Body of pancreas (tissue), 4 donors: ENCODE data around the gene MAP3K12. TPM values are rescaled to one million over a fixed set of nuclear protein-coding genes. Genes with fewer than 3 reads are reported as not detected.

Experiments used
- ATAC-seq: fragments of 150-250 bp; one replicate; pipeline ENCODE4 v1.9.1; 2016
- DNase-seq, 4 donors: peaks; one replicate each; pipeline ENCODE4 v3.0.0-alpha.2; 2019
- H3K27ac ChIP-seq, 4 donors: fragments of 200-600 bp; sonication (generic); 1 replicate in 3 of 4; 2 replicates in 1 of 4; pipeline versions ENCODE4 v1.5.1 to v1.6.1; 2016 to 2019; ENCODE audit warnings: mild to moderate bottlenecking in 1 of 4, mixed read lengths in 1 of 4, moderate library complexity in 1 of 4
- H3K27me3 ChIP-seq, 2 donors: fragments of 200-600 bp; sonication (generic); one replicate each; pipeline ENCODE4 v1.6.0; 2016; ENCODE audit warnings: mild to moderate bottlenecking in 1 of 2
- H3K36me3 ChIP-seq, 2 donors: fragments of 200-600 bp; sonication (generic); replicated peaks in 1 of 2; 2 replicates each; pipeline ENCODE4 v1.5.1; 2016; ENCODE audit warnings: low read depth in 2 of 2; ENCODE audit not compliant: insufficient read depth in 1 of 2
- H3K4me1 ChIP-seq: fragments of 200-600 bp; sonication (generic); one replicate; pipeline ENCODE4 v1.6.0; 2016
- H3K4me3 ChIP-seq, 2 donors: fragments of 200-600 bp; sonication (generic); 1 replicate in 1 of 2; 2 replicates in 1 of 2; pipeline ENCODE4 v1.5.1; 2016 to 2019
- H3K9me3 ChIP-seq, 3 donors: fragments of 200-600 bp; sonication (generic); 1 replicate in 2 of 3; 2 replicates in 1 of 3; pipeline ENCODE4 v1.5.1; 2016
- CTCF ChIP-seq, 7 experiments: fragments of 450-650 bp in 4 of 7; fragments of 200-600 bp in 3 of 7; sonication (generic) in 3 of 7; IDR thresholded peaks; one replicate each; pipeline ENCODE4 v1.5.1; 2016 to 2019; ENCODE audit warnings: antibody characterized with exemption in 7 of 7
- POLR2A ChIP-seq, 3 donors: fragments of 450-650 bp; IDR thresholded peaks; one replicate each; pipeline ENCODE4 v1.6.1; 2016; ENCODE audit warnings: antibody characterized with exemption in 3 of 3, mild to moderate bottlenecking in 2 of 3
- WGBS, 2 donors: methylation state at CpG; one replicate each; pipeline ENCODE4 v1.1.5; 2017; 5-methylcytosine and 5-hydroxymethylcytosine counted together
- intact Hi-C: fragments of 100-400 bp; cut with DNase I; formaldehyde crosslinking; loops from one replicate; pipeline ENCODE4 v1.15.1; 2023
- total RNA-seq, 2 donors: library from RNA; depleted of rRNA; stranded (reverse); fragments of >200 nt; gene quantifications; one replicate each; pipeline ENCODE4 v1.1.0, GENCODE V29; 2016

Gene MAP3K12
- total RNA-seq, 2 donors from 2014 or later: 10.9 to 34.6 TPM

- Histone ChIP-seq H3K4me3 (peak overlapping the region in 1 of 2 donors; percentile 37), H3K4me1 (peaks cover 49% of the 10 kb centered on the region), H3K36me3 (no peaks in the 10 kb centered on the region), H3K9me3 (no peaks in the 10 kb centered on the region), H3K27ac (peak overlapping the region; percentile 93 to 99 (median 96)), H3K27me3 (no peaks in the 10 kb centered on the region)
- peak; percentile 87 to 98 (median 96) for TF ChIP-seq POLR2A (IDR thresholded peaks at IDR 0.05)
- TF ChIP-seq CTCF (IDR thresholded peaks at IDR 0.05): no peak
- 0 to 1% methylated on average over 9 to 17 of the region's 17 CpGs for WGBS, 2 donors
- DNase-seq (peak; percentile 58 to 85 (median 70)), ATAC-seq (peak; percentile 9)
- intact Hi-C loops: loop anchor here (10.0 kb wide), 1 partner anchor 145 kb away; no protein-coding TSS in a partner anchor
Observed at GRCh38 chr12:53500142-53500775, 1.0 kb upstream of the MAP3K12 start.

- Histone ChIP-seq H3K4me3 (no peak overlapping the region), H3K4me1 (peaks cover 58% of the 10 kb centered on the region), H3K27me3 (no peaks in the 10 kb centered on the region), H3K9me3 (no peaks in the 10 kb centered on the region), H3K36me3 (no peaks in the 10 kb centered on the region), H3K27ac (no peak overlapping the region)
- no peak for ATAC-seq
- DNase-seq: no peak
- intact Hi-C loops: no loop called here
- TF ChIP-seq CTCF (IDR thresholded peaks at IDR 0.05): no peak
- TF ChIP-seq POLR2A (IDR thresholded peaks at IDR 0.05): no peak
- 73 to 89% methylated on average over 2 of the region's 2 CpGs for WGBS, 2 donors
Observed at GRCh38 chr12:53498235-53498630, 1.0 kb downstream of the MAP3K12 start.

DNA sequence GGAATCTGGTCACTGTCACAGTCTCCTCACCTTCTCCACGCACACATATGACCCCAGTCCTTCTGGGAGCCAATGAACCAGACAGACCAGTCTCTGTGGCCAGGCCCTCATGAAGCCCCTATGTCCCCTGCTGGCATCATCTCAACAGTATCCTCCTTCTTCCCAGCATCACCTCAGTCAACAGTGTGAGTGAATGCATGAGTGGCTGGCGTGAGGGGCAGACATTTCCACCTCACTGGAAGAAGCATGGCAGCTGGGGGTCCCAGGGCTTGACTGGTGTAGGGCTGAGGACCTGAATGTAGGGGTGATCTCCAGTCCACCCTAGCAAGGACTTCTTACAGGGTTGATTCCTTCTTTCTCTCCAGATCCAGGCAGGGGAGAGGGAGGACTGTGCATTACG lies 1.8 kb downstream of the MAP3K12 start:
- no peaks in the 10 kb centered on the region for H3K36me3 ChIP-seq
- H3K27ac ChIP-seq: no peak overlapping the region
- TF ChIP-seq CTCF (IDR thresholded peaks at IDR 0.05): no peak
- TF ChIP-seq POLR2A (IDR thresholded peaks at IDR 0.05): no peak
- no peaks in the 10 kb centered on the region for H3K27me3 ChIP-seq
- H3K4me1 ChIP-seq: peaks cover 55% of the 10 kb centered on the region
- DNase-seq: no peak
- no peaks in the 10 kb centered on the region for H3K9me3 ChIP-seq
- ATAC-seq: no peak
- no peak overlapping the region for H3K4me3 ChIP-seq
- intact Hi-C loops: no loop called here
- WGBS, 2 donors: 87 to 89% methylated on average over 3 of the region's 3 CpGs

- peak overlapping the region in 2 of 4 donors; percentile 9 to 70 for H3K27ac ChIP-seq
- no peak overlapping the region for H3K4me3 ChIP-seq
- DNase-seq (no peak), ATAC-seq (no peak)
- no peak for TF ChIP-seq CTCF (IDR thresholded peaks at IDR 0.05)
- TF ChIP-seq POLR2A (IDR thresholded peaks at IDR 0.05): no peak
- H3K9me3 ChIP-seq: no peaks in the 10 kb centered on the region
- intact Hi-C loops: no loop called here
- no peaks in the 10 kb centered on the region for H3K27me3 ChIP-seq
- 50 to 53% methylated on average over 1 of the region's 1 CpG for WGBS, 2 donors
- no peaks in the 10 kb centered on the region for H3K36me3 ChIP-seq
- peaks cover 53% of the 10 kb centered on the region for H3K4me1 ChIP-seq
Observed at GRCh38 chr12:53496752-53497032, 2.6 kb downstream of the MAP3K12 start.
